H9 (cell line): Measurements from ENCODE around the gene MAP3K2. TPM values are rescaled to one million over a fixed set of nuclear protein-coding genes. Genes with fewer than 3 reads are reported as not detected.

Experiments
- DNase-seq: peaks from one replicate; pipeline ENCODE4 v3.0.0-alpha.2; 2017
- H2AFZ ChIP-seq: one replicate; pipeline ENCODE4 v1.6.1; 2013; ENCODE audit warnings: mild to moderate bottlenecking, low read length, control low read depth, moderate library complexity
- H2AK5ac ChIP-seq: 2 replicates; pipeline ENCODE4 v1.6.1; 2013; ENCODE audit warnings: low read length, control low read depth, mixed read lengths; ENCODE audit not compliant: insufficient read length
- H2BK120ac ChIP-seq: one replicate; pipeline ENCODE4 v1.6.1; 2013; ENCODE audit warnings: low read depth, mild to moderate bottlenecking, low read length, control low read depth, inconsistent platforms; ENCODE audit not compliant: poor library complexity, severe bottlenecking
- H2BK12ac ChIP-seq: 2 replicates; pipeline ENCODE4 v1.6.1; 2013; ENCODE audit warnings: low read length, control low read depth, mixed read lengths, low read depth; ENCODE audit not compliant: insufficient read length
- H2BK15ac ChIP-seq: 2 replicates; pipeline ENCODE4 v1.6.1; 2013; ENCODE audit warnings: low read depth, low read length, control low read depth
- H2BK20ac ChIP-seq: one replicate; pipeline ENCODE4 v1.6.1; 2013; ENCODE audit warnings: low read depth, mild to moderate bottlenecking, low read length, control low read depth, inconsistent platforms; ENCODE audit not compliant: poor library complexity, severe bottlenecking
- H2BK5ac ChIP-seq: 2 replicates; pipeline ENCODE4 v1.6.1; 2013; ENCODE audit warnings: low read length, control low read depth, mixed read lengths; ENCODE audit not compliant: insufficient read length
- H3K14ac ChIP-seq: 2 replicates; pipeline ENCODE4 v1.6.1; 2013; ENCODE audit warnings: low read length, control low read depth; ENCODE audit not compliant: insufficient read depth
- H3K18ac ChIP-seq: 2 replicates; pipeline ENCODE4 v1.6.1; 2013; ENCODE audit warnings: low read depth, mild to moderate bottlenecking, mixed read lengths, low read length, control low read depth; ENCODE audit not compliant: insufficient read length
- H3K23ac ChIP-seq: 2 replicates; pipeline ENCODE4 v1.6.1; 2013; ENCODE audit warnings: low read length, control low read depth, mixed read lengths, low read depth; ENCODE audit not compliant: insufficient read length
- H3K23me2 ChIP-seq: 2 replicates; pipeline ENCODE4 v1.6.1; 2013; ENCODE audit warnings: low read depth, mild to moderate bottlenecking, mixed read lengths, low read length, control low read depth; ENCODE audit not compliant: insufficient read length, poor library complexity, severe bottlenecking
- H3K27ac ChIP-seq: 2 replicates; pipeline ENCODE4 v1.5.1; 2013; ENCODE audit warnings: low read length, control low read depth, mixed read lengths, low read depth; ENCODE audit not compliant: insufficient read length
- H3K27me3 ChIP-seq: 2 replicates; pipeline ENCODE4 v1.6.1; 2013; ENCODE audit warnings: low read length, control low read depth, inconsistent platforms; ENCODE audit not compliant: insufficient read depth
- H3K4ac ChIP-seq: 2 replicates; pipeline ENCODE4 v1.6.1; 2013; ENCODE audit warnings: low read depth, mild to moderate bottlenecking, control low read depth, inconsistent platforms, low read length, moderate library complexity
- H3K4me1 ChIP-seq: 2 replicates; pipeline ENCODE4 v1.6.1; 2013; ENCODE audit warnings: low read length, control low read depth, inconsistent platforms; ENCODE audit not compliant: insufficient read depth
- H3K4me2 ChIP-seq: 2 replicates; pipeline ENCODE4 v1.6.1; 2013; ENCODE audit warnings: low read length, control low read depth, mixed read lengths; ENCODE audit not compliant: insufficient read length, insufficient read depth
- H3K56ac ChIP-seq: 2 replicates; pipeline ENCODE4 v1.6.1; 2013; ENCODE audit warnings: low read depth, mild to moderate bottlenecking, mixed read lengths, low read length, control low read depth; ENCODE audit not compliant: insufficient read length
- H3K79me1 ChIP-seq: 2 replicates; pipeline ENCODE4 v1.6.1; 2013; ENCODE audit warnings: low read depth, mild to moderate bottlenecking, moderate library complexity, low read length, control low read depth, inconsistent platforms; ENCODE audit not compliant: insufficient read depth, poor library complexity, severe bottlenecking
- H3K79me2 ChIP-seq: 2 replicates; pipeline ENCODE4 v1.6.1; 2013; ENCODE audit warnings: low read length, control low read depth, inconsistent platforms; ENCODE audit not compliant: insufficient read depth
- H3K9ac ChIP-seq: 2 replicates; pipeline ENCODE4 v1.6.1; 2013; ENCODE audit warnings: low read length, control low read depth, mixed read lengths; ENCODE audit not compliant: insufficient read length; ENCODE audit errors: extremely low read depth
- H3K9me3 ChIP-seq: one replicate; pipeline ENCODE4 v1.6.1; 2013; ENCODE audit warnings: low read depth, low read length, inconsistent platforms; ENCODE audit not compliant: control insufficient read depth
- H3T11ph ChIP-seq: one replicate; pipeline ENCODE4 v1.6.1; 2013; ENCODE audit warnings: mild to moderate bottlenecking, low read length, control low read depth, inconsistent platforms
- H4K20me1 ChIP-seq: one replicate; pipeline ENCODE4 v1.6.1; 2013; ENCODE audit not compliant: control insufficient read depth, insufficient read length, insufficient read depth
- H4K5ac ChIP-seq: 2 replicates; pipeline ENCODE4 v1.6.1; 2013; ENCODE audit warnings: low read depth, mild to moderate bottlenecking, mixed read lengths, low read length, control low read depth; ENCODE audit not compliant: insufficient read length
- H4K8ac ChIP-seq: replicated peaks from 2 replicates; pipeline ENCODE4 v1.6.1; 2013; ENCODE audit warnings: low read length, control low read depth, mixed read lengths, low read depth; ENCODE audit not compliant: insufficient read length
- H4K91ac ChIP-seq: 2 replicates; pipeline ENCODE4 v1.6.1; 2013; ENCODE audit warnings: low read depth, mild to moderate bottlenecking, moderate library complexity, mixed read lengths, low read length, control low read depth; ENCODE audit not compliant: insufficient read length
- H3K27ac Mint-ChIP-seq, 3 experiments: 2 replicates in 2 of 3; 3 replicates in 1 of 3; pipeline ENCODE4 v1.8.0; 2020 to 2021; ENCODE audit warnings: mixed read lengths in 3 of 3, mild to moderate bottlenecking in 1 of 3, moderate library complexity in 1 of 3
- H3K27me3 Mint-ChIP-seq: 2 replicates; pipeline ENCODE4 v1.8.0; 2021; ENCODE audit warnings: low read depth, mild to moderate bottlenecking, moderate library complexity, mixed read lengths
- H3K36me3 Mint-ChIP-seq, 3 experiments: 2 replicates in 2 of 3; 3 replicates in 1 of 3; pipeline ENCODE4 v1.8.0; 2020 to 2021; ENCODE audit warnings: low read depth in 3 of 3, mixed read lengths in 3 of 3; ENCODE audit not compliant: insufficient read depth in 1 of 3
- H3K4me1 Mint-ChIP-seq, 2 experiments: 2 replicates each; pipeline ENCODE4 v1.8.0; 2020; ENCODE audit warnings: mixed read lengths in 2 of 2
- H3K4me3 Mint-ChIP-seq, 2 experiments: 2 replicates in 1 of 2; 3 replicates in 1 of 2; pipeline ENCODE4 v1.8.0; 2020 to 2021; ENCODE audit warnings: mild to moderate bottlenecking in 2 of 2, mixed read lengths in 2 of 2, moderate library complexity in 1 of 2
- H3K9me3 Mint-ChIP-seq, 2 experiments: 2 replicates in 1 of 2; 3 replicates in 1 of 2; pipeline ENCODE4 v1.8.0; 2020; ENCODE audit warnings: mild to moderate bottlenecking in 2 of 2, mixed read lengths in 2 of 2, moderate library complexity in 1 of 2
- WGBS: extraction: QIAGEN DNeasy Blood & Tissue Kit; methylation state at CpG from one replicate; pipeline ENCODE4 v1.1.7; 2013; ENCODE audit warnings: missing lambda C conversion rate, low lambda C conversion rate, mixed read lengths; ENCODE audit not compliant: insufficient read length; ENCODE audit errors: extremely low coverage; 5-methylcytosine and 5-hydroxymethylcytosine counted together
- total RNA-seq: library from RNA; stranded (reverse); gene quantifications from 2 replicates; pipeline ENCODE4 v1.2.1, GENCODE V29; 2021
- TF ChIP-seq, protein P1 (sequence below): fragments of 200-600 bp; sonication (generic); conservative IDR thresholded peaks from 3 replicates; pipeline ENCODE4 v1.8.0; 2021; ENCODE audit warnings: antibody characterized with exemption, mild to moderate bottlenecking

The MAP3K2 gene
- total RNA-seq, 1 experiment from 2014 or later: 25.8 TPM

DNA sequence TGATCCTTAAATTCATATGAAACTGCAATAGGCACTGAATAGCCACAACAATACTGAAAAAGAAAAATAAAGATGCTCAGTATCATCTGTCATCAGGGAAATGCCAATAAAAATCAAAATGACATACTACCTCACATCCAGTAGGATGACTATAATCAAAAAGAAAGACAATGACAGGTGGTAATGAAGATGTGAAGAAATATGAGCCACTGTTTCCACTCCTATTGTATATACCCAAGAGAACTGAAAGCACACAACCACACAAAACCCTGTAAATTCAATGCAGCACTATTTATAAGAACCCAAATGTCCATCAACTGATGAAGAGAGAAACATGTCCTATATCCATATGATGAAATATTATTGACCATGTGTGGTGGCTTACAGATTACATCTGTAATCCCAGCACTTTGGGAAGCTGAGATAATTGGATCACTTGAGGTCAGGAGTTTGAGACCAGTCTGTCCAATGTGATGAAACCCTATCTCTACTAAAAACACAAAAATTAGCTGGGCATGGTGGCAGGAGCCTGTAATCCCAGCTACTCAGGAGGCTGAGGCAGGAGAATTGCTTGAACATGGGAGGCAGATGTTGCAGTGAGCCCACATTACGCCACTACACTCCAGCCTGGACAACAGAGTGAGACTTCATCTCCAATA is 39.9 kb downstream of the MAP3K2 start:
- no peaks in the 10 kb centered on the region for H3K9me3 ChIP-seq
- no peak overlapping the region for H2BK20ac ChIP-seq
- no peaks in the 10 kb centered on the region for H3K27me3 ChIP-seq
- no peaks in the 10 kb centered on the region for H3K23me2 ChIP-seq
- H2BK120ac ChIP-seq: no peak overlapping the region
- no peak for DNase-seq
- H3K4ac ChIP-seq: no peak overlapping the region
- no peak overlapping the region for H4K5ac ChIP-seq
- no peak overlapping the region for H2BK5ac ChIP-seq
- H2AFZ ChIP-seq: no peak overlapping the region
- H3K4me2 ChIP-seq: no peak overlapping the region
- H3K79me1 ChIP-seq: peaks cover 14% of the 10 kb centered on the region
- no peak overlapping the region for H3K9ac ChIP-seq
- no peak overlapping the region for H3K18ac ChIP-seq
- TF ChIP-seq, protein P1, sequence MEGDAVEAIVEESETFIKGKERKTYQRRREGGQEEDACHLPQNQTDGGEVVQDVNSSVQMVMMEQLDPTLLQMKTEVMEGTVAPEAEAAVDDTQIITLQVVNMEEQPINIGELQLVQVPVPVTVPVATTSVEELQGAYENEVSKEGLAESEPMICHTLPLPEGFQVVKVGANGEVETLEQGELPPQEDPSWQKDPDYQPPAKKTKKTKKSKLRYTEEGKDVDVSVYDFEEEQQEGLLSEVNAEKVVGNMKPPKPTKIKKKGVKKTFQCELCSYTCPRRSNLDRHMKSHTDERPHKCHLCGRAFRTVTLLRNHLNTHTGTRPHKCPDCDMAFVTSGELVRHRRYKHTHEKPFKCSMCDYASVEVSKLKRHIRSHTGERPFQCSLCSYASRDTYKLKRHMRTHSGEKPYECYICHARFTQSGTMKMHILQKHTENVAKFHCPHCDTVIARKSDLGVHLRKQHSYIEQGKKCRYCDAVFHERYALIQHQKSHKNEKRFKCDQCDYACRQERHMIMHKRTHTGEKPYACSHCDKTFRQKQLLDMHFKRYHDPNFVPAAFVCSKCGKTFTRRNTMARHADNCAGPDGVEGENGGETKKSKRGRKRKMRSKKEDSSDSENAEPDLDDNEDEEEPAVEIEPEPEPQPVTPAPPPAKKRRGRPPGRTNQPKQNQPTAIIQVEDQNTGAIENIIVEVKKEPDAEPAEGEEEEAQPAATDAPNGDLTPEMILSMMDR: no peak
- no peak overlapping the region for H2AK5ac ChIP-seq
- WGBS: no CpG with 5 or more reads among the region's 1 CpG
- H2BK12ac ChIP-seq: no peak overlapping the region
- no peaks in the 10 kb centered on the region for H3K4me1 Mint-ChIP-seq
- peaks cover 5 to 9% of the 10 kb centered on the region in 2 experiments; a peak in 4 of 5 replicates for H3K9me3 Mint-ChIP-seq
- H3K23ac ChIP-seq: no peak overlapping the region
- H2BK15ac ChIP-seq: no peak overlapping the region
- no peak overlapping the region for H3K56ac ChIP-seq
- no peak overlapping the region; a peak in 1 of 7 replicates for H3K27ac Mint-ChIP-seq
- no peak overlapping the region for H4K8ac ChIP-seq
- H4K91ac ChIP-seq: no peak overlapping the region
- peaks cover 0 to 5% (median 5%) of the 10 kb centered on the region in 3 experiments; a peak in 4 of 7 replicates for H3K36me3 Mint-ChIP-seq
- H3K4me3 Mint-ChIP-seq: no peak overlapping the region
- no peaks in the 10 kb centered on the region for H3K27me3 Mint-ChIP-seq
- H3K79me2 ChIP-seq: no peaks in the 10 kb centered on the region; the same call in 1 of the 2 replicates
- no peaks in the 10 kb centered on the region for H4K20me1 ChIP-seq
- no peak overlapping the region for H3T11ph ChIP-seq
- no peaks in the 10 kb centered on the region for H3K4me1 ChIP-seq
- no peak overlapping the region for H3K27ac ChIP-seq
- H3K14ac ChIP-seq: no peak overlapping the region
